GM18909 (cell line): ENCODE measurements around the gene BPIFB2.
"Not testable (repeated sequence)": the region's sequence is repeated elsewhere in the genome, so short reads cannot be mapped to it uniquely, and the experiment has no call there.

Experiments used
- ATAC-seq: cut with Tn5 transposase; IDR thresholded peaks from one replicate; pipeline ENCODE4 v1.9.1; 2021; ENCODE audit warnings: mild to moderate bottlenecking; ENCODE audit not compliant: unreplicated experiment, poor library complexity

The BPIFB2 gene, protein sequence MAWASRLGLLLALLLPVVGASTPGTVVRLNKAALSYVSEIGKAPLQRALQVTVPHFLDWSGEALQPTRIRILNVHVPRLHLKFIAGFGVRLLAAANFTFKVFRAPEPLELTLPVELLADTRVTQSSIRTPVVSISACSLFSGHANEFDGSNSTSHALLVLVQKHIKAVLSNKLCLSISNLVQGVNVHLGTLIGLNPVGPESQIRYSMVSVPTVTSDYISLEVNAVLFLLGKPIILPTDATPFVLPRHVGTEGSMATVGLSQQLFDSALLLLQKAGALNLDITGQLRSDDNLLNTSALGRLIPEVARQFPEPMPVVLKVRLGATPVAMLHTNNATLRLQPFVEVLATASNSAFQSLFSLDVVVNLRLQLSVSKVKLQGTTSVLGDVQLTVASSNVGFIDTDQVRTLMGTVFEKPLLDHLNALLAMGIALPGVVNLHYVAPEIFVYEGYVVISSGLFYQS

DNA sequence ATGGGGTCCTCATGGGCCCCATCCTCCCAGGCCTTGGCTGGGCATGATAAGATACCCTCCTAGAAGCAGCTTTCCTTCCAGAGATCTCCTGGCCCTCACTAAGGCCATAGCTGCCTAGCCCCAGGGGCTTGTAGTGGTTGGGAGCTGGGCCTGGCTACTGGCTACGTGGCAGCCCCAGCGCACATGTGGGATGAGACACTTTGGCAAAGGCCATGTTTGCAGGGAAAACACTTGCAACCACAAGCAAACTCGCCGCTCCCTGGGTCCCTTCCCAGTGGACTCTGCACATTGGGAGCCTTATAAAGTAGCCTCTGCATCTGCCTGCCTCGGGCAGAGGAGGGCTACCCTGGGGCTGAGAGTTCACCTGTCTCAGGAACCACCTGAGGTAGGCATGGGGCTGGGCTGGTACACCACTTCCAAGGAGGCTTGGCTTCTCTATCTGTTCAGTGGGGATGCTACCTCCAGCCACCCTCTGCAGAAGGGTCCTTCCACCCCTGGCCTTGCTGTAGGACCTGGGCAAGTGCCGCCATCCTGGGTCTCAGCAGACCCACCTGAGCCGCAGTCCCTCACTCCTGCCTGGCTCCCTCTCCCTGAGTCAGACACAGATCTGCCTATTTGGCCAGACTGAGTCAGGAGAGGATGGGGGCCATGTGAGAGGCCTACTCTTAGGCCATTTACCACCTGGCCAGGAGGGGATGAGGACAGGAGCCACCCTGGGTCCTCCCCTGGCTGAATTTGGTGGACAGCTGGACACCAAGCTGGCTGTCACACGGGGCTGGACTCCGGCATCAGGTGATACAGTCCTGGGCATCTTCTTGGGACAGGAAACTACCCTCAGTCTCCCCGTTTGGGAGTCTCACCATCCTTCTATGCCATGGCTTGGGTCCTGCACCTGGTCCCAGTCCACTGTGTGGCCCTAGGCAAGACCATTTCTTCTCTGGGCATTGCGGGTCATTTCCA, at the start of gene BPIFB2:
Gene BPIFB2 (plus strand): TSS at position 329 of the 960 bp plus-strand sequence. CDS start 871 bp downstream, outside the sequence.
- ATAC-seq = no peak

GRCh38 chr20:32958574-32958973, 48.9 kb upstream of the BPIFB2 start:
- ATAC-seq = no peak

DNA sequence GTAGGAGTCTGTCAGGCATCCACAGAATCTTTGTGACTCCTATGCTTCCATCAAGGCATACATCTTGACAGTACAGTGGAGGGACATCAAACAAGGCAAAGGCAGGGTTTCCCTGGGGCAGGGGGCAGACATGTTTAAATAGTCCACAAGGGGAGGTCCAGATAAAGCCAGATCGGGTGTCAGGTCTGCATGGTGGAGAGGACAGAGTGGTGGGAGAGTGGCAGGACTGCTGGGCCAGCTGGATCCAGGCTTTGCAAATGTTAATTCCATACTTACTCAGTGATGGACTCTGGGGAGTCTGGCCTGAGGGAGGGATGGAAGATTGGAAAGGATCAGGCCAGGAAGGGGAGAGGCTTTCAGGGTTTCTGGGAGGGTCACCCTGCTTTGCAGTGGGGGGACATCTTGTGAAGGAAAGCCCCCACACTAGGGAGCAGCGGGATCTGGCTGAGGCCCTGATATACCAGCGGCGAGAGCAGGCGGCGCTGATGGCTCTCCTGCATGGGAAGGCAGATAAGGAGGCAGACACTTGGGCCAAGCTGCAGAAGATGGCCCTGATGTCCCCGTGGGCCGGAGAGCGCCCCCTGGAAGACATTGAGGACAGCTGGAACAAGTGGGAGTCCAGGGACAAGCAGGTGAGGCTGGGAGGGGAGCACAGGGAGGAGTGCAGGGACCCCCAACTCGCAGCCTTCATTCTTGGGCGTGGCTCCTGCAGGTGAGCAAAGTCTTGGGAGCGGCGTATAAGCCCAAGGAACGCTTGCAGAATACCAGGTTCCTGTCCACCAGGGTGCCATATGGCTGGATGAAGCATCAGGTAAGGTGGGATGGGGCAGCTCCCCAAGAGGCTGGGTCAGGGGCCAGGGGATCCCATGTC, 47.9 kb upstream of the BPIFB2 start:
- no peak for ATAC-seq

DNA sequence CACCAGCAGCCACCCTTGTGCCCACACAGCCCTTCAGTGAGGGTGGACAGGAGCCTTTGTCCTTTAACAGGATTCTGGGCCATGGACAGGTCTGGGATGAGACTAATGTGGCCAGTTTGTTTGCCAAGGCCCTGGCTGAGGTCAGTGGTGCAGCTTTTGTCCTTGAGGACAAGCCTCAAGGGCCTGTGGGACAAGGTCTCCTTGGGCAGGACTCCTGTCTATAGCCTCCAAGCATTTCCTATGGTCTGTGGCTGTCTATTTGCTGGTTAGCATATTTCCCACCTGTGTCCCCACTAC, 47.3 kb upstream of the BPIFB2 start:
- no peak for ATAC-seq

- ATAC-seq = no peak
These were observed 46.4 kb upstream of the BPIFB2 start for GRCh38 chr20:32960849-32961731.

DNA sequence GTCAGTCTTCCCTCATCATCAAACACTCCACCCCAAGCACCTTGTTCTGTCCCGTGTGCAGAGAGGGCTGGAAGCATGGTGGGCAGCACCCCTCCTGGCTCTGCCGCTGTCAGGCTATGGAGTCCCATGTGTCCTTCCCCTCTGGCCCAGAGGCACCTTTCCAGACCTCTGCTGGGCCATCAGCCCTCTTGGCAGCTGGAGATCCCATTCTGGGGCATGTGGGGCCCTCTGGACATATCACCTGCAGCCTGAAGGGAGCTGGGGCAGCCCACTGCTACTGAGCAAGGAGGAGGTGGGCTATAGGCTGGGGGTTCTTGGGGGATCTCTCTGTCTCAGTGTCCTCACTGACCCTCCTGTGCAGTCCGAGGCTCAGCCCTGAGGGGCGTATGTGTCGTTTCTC, 45.5 kb upstream of the BPIFB2 start:
- ATAC-seq = no peak

- ATAC-seq = not testable (repeated sequence)
These were observed 44.9 kb upstream of the BPIFB2 start for GRCh38 chr20:32962646-32963045.

- no peak for ATAC-seq
These were observed 44.3 kb upstream of the BPIFB2 start for GRCh38 chr20:32963176-32963575.

- no peak for ATAC-seq
These were observed 42.9 kb upstream of the BPIFB2 start for GRCh38 chr20:32964575-32964974.

GRCh38 chr20:32965115-32965514, 42.4 kb upstream of the BPIFB2 start:
- no peak for ATAC-seq

DNA sequence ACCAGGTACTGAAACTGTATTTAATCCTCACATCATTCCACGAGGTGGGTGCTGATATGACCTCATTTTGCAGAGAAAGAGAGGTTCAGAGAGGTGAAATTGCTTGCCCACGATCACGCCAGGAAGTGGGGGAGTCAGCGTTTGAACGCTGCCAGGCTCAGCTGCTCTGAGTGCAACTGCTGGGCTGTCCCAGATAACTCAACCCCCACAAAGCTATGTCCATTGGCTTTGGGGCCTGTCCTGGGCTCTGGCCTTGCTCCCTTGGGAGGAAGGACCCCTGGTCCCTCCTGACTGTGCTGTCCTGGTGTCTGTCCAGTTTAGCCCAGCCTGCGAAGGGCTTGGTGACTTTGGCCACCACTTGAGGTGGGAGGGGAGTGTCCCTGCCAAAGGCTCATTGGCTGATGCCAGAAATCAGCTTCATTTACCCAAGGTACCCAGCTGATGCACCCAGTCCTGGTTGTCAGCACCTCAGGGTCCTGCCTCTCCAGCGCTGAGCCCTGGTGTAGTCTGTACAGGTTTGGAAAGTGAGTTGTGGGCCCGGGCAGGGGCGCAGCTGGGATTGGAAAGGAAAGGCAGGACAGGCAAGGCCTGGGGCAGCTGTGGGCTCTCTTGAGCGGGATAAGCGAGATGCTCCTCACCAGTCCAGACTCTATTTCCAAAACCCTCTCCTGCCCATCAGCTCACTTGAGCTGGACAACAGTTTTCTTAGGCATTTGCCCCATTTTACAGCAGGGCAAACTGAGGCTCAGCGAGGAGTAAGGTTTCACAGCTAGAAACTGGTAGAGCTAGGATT, 41.7 kb upstream of the BPIFB2 start:
- no peak for ATAC-seq

DNA sequence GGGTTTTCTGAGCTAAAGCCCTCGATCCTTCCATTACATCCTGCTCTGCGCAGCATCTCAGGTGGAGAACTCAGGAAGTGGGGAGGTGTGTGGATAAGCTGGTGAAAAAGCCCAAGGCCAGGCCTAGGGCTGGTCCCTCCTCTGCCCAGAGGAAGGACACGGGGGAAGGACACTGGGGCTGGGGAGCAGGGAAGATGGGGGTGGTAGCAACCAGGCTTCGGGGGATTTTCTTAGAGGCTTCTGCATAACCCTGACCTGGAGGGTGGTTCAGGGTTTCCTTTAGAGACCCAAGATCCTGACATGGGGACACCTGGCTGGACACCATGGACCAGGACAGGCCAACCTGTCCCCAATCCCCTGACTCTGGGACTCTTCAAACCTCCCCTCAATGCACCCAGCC, 41.1 kb upstream of the BPIFB2 start:
- ATAC-seq = no peak

GRCh38 chr20:32966881-32967781, 40.4 kb upstream of the BPIFB2 start:
- no peak for ATAC-seq

DNA sequence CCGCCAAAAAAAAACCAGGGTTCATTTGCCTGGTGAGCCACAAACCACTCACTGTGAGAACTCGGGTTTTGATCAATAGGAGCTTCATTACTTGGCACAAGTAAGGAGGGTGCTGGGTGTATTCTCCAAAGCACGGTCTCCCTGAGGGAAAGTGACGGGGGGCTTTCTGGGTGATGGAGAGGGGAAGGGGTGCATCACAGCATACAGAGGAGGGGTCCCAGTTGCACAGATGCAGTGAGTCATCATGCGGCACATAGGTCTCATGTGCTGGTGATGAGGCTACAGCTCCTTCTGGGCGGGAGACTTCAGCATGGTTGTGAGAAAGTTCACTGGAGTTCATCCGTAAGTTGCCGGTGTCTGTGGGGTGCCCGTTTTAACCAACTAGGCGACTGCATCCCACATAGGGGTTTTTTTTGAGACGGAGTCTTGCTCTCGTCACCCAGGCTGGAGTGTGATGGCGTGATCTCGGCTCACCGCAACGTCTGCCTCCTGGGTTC, 39.5 kb upstream of the BPIFB2 start:
- ATAC-seq = no peak

- ATAC-seq = no peak
These were observed 38.8 kb upstream of the BPIFB2 start for GRCh38 chr20:32968478-32969241.

DNA sequence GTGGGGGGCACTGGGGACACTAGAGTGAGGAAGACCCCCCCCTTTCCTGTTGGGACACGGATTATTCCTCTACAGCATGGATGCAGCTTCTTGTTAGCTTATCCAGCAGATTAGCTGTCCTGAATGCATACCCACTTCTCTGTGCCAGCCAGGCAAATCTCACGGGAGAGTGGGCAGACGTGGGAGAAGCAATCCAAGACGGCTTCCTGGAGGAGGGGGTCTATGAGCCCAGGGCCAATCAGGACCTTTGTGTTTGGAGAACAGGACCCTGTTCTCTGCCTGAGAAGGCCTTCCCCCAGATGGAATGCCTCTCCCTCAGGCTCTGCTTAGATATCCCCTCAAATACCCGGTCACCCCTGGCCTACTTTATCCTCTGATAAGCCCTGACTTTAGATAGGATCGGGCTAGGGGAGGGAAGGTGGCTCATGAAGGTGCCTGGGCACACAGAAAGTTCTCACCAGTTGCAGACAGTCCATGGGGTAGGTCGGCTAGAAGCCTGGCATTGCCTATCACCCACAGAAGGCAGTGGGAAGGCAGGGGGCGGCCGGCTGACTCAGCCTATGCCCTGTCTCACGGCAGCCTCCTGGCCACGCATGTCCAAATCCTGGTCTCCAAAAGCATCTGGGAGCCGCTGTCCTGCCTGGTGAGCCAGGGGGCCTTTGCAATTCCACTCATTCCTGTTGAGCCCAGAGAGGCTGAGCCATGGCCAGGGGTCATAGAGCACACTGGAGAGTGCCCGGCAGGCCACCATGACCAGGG, 38.0 kb upstream of the BPIFB2 start:
- no peak for ATAC-seq
